Lower leg skin (tissue), 3 donors: ENCODE measurements around the gene CRIP1.

Experiments used
- POLR2A ChIP-seq, 2 donors: fragments of 450-650 bp; IDR thresholded peaks; one replicate each; pipeline ENCODE4 v1.6.1; 2016 to 2017; ENCODE audit warnings: antibody characterized with exemption in 2 of 2, mild to moderate bottlenecking in 1 of 2, moderate library complexity in 1 of 2
- TF ChIP-seq, protein P1 (sequence below), 3 donors: fragments of 450-650 bp; IDR thresholded peaks; one replicate each; pipeline ENCODE4 v1.5.1; 2016; ENCODE audit warnings: antibody characterized with exemption in 3 of 3, mild to moderate bottlenecking in 3 of 3, moderate library complexity in 2 of 3

DNA sequence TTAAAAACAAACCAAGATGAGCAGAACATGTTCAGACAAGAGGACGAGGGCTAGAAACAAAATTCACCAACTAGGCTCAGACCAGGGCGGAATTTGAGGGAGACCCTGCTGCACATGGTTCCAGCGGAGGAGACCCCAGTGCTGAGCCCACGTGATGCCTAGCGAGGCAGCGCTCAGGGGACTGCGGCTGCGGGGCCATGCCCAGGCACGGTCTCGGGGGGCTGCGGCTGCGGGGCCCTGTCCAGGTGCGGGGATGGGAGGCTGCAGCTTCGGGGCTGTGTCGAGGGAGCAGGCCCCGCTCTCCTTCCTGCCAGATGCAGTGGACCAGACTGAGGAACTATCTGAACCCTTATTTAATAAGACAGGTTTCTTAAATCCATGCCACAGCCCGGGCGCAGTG is 24.8 kb upstream of the CRIP1 start:
- TF ChIP-seq, protein P1, sequence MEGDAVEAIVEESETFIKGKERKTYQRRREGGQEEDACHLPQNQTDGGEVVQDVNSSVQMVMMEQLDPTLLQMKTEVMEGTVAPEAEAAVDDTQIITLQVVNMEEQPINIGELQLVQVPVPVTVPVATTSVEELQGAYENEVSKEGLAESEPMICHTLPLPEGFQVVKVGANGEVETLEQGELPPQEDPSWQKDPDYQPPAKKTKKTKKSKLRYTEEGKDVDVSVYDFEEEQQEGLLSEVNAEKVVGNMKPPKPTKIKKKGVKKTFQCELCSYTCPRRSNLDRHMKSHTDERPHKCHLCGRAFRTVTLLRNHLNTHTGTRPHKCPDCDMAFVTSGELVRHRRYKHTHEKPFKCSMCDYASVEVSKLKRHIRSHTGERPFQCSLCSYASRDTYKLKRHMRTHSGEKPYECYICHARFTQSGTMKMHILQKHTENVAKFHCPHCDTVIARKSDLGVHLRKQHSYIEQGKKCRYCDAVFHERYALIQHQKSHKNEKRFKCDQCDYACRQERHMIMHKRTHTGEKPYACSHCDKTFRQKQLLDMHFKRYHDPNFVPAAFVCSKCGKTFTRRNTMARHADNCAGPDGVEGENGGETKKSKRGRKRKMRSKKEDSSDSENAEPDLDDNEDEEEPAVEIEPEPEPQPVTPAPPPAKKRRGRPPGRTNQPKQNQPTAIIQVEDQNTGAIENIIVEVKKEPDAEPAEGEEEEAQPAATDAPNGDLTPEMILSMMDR (IDR thresholded peaks at IDR 0.05), result no peak
- TF ChIP-seq POLR2A (IDR thresholded peaks at IDR 0.05), result no peak
